HL-60 (cell line): ENCODE data around the gene GTPBP6.

Source experiments
- DNase-seq, 2 experiments: peaks; one replicate each; pipeline ENCODE4 v3.0.0-alpha.2; 2010 to 2020; ENCODE audit warnings: low read depth in 1 of 2, low spot score in 1 of 2
- H3K27ac ChIP-seq: fragments of 250-450 bp; sonication (Bioruptor Pico); replicated peaks from 2 replicates; pipeline ENCODE4 v1.5.1; 2020; ENCODE audit warnings: mild to moderate bottlenecking, moderate library complexity
- H3K27me3 ChIP-seq: fragments of 250-450 bp; sonication (Bioruptor Pico); 2 replicates; pipeline ENCODE4 v1.5.1; 2021; ENCODE audit warnings: mild to moderate bottlenecking, moderate library complexity; ENCODE audit not compliant: insufficient read depth, poor library complexity, severe bottlenecking
- H3K4me3 ChIP-seq: replicated peaks from 2 replicates; pipeline ENCODE4 v1.5.1; 2011; ENCODE audit warnings: mild to moderate bottlenecking, control low read depth, low read length; ENCODE audit not compliant: insufficient read depth
- CTCF ChIP-seq: IDR thresholded peaks from one replicate; pipeline ENCODE4 v1.5.1; 2011; ENCODE audit warnings: low read length, control low read depth, inconsistent platforms; ENCODE audit not compliant: insufficient read depth
- GABPA ChIP-seq: IDR thresholded peaks from 2 replicates; pipeline ENCODE4 v1.6.1; 2012; ENCODE audit warnings: low read depth
- POLR2AphosphoS5 ChIP-seq: IDR thresholded peaks from 2 replicates; pipeline ENCODE4 v1.6.1; 2012; ENCODE audit warnings: low read depth
- SPI1 ChIP-seq: IDR thresholded peaks from 2 replicates; pipeline ENCODE4 v1.6.1; 2012; ENCODE audit warnings: low read depth, mild to moderate bottlenecking, borderline replicate concordance
- TF ChIP-seq, protein P1 (sequence below): IDR thresholded peaks from 2 replicates; pipeline ENCODE4 v1.6.1; 2012; ENCODE audit warnings: low read depth; ENCODE audit not compliant: insufficient replicate concordance

The GTPBP6 gene

DNA sequence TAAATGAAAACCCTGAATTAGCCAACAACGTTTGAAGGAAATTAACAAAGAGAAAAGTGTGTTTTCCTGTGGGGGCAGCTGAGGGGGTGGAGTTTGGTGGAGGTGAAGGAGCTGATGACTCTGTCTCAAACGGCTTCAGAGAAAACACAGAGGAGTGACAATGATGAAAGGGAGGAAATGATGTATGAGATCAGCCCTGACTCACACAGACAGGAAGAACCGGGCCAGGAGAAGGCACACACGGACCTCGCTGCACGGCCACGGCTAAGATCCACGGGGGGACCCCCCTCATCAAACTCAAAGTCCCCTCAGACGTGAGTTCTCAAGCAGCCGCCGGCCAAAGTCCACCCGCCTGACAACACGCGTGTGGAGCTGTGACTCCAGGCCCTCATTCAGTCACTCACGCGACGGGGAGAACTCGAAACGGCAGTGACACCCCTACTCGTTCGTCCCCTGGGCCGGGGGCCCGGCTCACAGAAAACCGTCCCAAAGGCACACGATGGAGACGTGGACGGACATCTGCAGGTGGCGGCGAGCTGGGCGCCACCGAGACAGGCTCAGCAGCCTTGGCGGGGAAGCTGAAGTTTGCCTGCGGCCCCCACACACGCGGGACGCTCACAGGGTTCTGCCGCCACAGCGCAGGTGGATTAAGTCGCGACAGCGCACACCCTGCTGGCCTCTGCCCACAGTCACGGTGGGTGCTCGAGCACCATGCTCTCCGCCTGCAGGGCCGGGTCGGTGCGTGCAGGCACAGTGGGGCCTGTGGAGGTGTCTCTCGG, 39.3 kb upstream of the GTPBP6 start:
- no peaks in the 10 kb centered on the region for H3K27me3 ChIP-seq
- no peak overlapping the region for H3K4me3 ChIP-seq
- DNase-seq: no peak
- no peak for TF ChIP-seq GABPA
- no peak for TF ChIP-seq POLR2AphosphoS5
- no peak for TF ChIP-seq CTCF
- TF ChIP-seq, protein P1, sequence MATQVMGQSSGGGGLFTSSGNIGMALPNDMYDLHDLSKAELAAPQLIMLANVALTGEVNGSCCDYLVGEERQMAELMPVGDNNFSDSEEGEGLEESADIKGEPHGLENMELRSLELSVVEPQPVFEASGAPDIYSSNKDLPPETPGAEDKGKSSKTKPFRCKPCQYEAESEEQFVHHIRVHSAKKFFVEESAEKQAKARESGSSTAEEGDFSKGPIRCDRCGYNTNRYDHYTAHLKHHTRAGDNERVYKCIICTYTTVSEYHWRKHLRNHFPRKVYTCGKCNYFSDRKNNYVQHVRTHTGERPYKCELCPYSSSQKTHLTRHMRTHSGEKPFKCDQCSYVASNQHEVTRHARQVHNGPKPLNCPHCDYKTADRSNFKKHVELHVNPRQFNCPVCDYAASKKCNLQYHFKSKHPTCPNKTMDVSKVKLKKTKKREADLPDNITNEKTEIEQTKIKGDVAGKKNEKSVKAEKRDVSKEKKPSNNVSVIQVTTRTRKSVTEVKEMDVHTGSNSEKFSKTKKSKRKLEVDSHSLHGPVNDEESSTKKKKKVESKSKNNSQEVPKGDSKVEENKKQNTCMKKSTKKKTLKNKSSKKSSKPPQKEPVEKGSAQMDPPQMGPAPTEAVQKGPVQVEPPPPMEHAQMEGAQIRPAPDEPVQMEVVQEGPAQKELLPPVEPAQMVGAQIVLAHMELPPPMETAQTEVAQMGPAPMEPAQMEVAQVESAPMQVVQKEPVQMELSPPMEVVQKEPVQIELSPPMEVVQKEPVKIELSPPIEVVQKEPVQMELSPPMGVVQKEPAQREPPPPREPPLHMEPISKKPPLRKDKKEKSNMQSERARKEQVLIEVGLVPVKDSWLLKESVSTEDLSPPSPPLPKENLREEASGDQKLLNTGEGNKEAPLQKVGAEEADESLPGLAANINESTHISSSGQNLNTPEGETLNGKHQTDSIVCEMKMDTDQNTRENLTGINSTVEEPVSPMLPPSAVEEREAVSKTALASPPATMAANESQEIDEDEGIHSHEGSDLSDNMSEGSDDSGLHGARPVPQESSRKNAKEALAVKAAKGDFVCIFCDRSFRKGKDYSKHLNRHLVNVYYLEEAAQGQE: no peak
- no peak for TF ChIP-seq SPI1
- no peak overlapping the region for H3K27ac ChIP-seq

DNA sequence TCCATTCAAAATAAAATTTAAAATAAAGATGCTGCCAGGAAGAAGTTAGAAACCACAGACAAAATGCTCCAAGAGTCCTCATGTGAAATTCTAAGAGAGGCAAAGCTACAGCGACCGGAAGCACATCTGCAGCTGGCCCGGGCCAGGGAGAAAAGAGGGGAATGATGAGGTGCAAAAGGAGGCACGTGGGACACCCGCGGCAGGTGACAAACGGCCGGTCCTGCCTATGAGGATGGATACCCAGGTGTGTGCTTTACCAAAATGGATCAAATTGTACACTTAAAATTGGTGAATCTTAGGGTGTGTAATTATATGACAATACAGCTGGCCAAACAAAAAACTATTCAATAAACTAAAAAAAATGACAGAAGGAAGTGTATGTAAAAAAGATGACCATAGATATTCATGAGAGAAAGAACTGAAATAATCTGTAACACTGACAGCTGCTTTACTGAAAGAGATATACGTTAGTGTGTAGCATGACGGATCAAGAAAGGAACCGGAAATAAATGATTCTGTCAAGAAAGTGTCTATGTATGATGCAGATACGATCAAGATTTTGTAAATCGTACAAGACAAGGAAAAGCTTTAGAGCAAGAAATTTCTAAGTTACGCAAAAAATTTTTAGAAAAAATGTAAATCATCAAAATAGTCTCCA, 38.6 kb upstream of the GTPBP6 start:
- TF ChIP-seq GABPA (no peak), CTCF (no peak), POLR2AphosphoS5 (no peak), SPI1 (no peak)
- TF ChIP-seq, protein P1: no peak
- H3K27me3 ChIP-seq: no peaks in the 10 kb centered on the region
- H3K4me3 ChIP-seq: no peak overlapping the region
- no peak overlapping the region for H3K27ac ChIP-seq
- DNase-seq: no peak

DNA sequence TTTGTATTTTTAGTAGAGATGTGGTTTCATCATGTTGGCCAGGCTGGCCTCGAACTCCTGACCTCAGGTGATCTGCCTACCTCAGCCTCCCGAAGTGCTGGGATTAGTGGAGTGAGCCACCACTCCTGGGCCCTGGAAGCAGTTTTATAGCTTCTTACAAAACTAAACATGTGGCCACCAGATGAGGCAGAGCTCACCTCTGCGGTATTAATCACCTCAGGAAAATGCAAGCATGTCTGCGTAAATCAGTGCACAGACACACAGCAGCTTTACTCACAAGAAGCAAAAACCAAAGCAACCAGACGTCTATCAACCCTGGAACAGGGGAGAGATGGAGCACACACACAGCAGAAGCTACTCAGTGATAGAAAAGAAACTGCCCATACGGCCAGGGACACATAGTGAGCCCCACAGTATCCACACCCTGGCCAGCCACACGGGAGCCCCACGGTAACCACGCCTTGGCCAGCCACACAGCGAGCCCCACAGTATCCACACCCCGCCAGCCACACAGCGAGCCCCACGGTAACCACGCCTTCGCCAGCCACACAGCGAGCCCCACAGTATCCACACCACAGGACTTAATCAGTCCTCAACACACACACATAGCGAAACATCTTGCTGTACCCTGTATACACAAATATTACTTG, 37.9 kb upstream of the GTPBP6 start:
- Histone ChIP-seq H3K27me3 (no peaks in the 10 kb centered on the region), H3K27ac (no peak overlapping the region), H3K4me3 (no peak overlapping the region)
- no peak for DNase-seq
- no peak for TF ChIP-seq GABPA
- TF ChIP-seq SPI1: no peak
- TF ChIP-seq, protein P1: no peak
- TF ChIP-seq CTCF: no peak
- TF ChIP-seq POLR2AphosphoS5: no peak
